Measurements from ENCODE around the gene DPH1.

Gene DPH1

DNA sequence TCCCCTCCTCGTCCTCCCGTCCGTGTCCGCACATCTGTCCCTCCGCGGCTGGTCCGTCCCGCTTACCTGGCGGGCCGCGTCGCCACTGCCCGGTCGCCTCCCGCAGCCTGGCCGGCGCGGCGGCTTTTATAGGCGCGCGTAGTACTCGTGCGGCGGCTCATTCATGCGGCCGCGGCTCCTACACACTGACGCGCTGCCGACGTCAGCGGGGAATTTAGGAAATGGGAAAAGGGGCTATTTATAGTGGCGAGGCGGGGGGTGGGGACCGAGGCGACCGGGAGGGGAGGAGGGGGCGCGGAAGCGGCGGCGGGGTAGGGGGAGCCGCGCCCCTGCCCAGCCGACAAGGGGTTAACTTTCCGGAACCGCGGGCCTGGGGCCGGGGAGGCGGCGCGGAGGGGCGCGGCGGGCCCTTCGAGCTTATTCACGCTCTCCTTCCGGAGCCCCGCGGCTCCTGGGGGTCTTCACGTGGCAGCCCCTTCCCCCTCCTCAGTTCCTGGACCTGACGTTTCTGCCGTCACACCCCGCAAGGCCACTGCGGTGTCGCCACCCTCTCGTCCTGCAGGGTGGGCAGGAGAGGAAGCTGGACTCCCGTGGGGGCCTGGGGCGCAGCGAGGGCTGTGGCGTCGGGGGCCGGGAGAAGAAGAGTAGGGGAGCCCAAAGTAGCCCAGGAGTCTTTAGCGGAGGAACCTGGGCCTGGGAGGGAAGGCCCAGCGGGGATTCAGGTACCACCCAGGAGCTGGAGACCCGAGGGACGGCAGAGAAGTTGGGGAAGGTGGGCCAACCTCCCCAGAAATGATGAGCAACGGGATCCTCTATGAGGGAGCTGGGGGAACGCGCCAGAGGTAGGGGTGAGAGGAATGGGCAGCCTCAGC, 21.3 kb downstream of the DPH1 start:
- DNase-seq = no peak

DNA sequence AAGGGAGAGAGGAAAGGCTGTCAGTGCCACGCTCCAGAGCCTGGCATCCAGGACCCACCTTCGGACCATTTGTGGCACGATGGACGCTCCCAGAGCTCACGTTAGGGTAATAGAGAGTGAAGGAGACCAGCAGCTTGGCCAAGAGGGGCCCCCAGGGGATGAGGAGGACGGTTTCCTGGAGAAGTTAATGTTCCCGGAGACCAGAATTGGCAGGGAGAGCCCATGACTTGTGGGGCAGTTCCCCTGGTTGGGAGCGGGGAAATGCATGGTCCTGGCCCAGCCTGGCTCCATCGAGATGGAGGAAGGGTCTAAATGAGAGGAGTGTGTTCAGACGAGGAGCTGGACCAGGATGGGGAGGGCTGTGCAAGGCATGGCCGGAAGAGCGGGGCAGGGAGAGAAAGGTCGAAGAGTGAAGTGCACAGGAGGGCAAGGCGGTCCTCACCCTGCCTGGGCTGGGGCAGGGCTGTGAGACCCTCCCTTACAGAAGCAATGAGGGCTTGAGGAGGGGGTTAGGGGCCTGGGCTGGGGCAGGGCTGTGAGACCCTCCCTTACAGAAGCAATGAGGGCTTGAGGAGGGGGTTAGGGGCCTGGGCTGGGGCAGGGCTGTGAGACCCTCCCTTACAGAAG, 22.1 kb downstream of the DPH1 start:
- DNase-seq = no peak

DNA sequence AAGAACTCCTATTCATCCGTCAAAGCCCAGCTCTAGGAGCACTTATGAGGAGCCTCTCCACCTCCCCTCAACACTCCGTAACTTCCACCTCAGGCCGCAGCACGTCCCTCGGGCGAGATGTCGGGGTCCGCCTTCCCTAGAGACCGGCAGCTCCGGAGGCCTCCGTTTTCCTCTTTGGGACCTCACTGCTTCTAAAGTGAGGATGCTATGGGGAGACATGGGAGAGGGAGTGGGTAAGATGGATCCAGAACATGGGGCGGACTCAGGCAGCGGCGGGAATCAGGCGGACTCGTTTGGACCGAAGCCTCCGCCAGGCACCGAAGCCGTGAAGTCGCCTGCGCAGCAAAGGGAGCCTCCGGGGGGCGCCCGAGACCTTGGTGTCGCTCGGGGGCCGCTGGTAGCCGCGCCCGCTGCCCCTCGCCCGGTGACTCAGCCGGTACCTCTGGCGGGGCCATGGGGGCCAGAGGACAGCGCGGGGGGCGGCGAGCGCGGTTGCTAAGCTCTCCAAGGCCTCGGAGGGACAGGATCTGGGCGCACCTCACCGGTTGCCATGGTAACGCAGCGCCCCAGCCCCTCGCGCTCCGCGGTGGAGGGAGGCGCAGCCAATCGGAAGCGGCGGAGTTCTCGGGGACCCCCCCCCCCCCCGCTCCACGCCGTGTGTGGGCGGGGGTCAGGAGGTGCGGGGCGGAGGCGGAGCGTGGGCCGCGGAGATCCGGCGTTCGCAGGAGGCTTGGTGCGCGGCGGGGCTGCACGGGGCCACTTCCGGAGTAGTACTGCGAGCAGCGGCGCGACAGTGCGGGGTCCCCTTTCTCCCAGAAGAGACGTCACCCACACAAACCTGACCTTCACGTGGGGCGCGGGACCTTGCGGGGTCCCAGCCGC, 23.7 kb downstream of the DPH1 start:
- no peak for DNase-seq

DNA sequence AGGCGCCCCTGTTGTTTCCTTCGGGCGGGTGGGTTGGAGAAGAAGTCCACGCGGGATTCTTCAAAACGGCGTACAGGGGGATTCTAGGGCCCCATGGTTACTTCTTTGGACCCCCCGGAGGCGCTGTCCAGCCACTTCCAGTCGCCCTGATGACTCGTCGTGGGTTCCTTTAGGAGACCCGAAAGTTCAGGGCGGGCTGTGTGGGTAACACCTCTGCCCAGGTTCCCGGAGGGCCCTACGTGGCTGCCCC, 24.2 kb downstream of the DPH1 start:
- DNase-seq = no peak

- no peak for DNase-seq
Observed at GRCh38 chr17:2054512-2055291, 24.7 kb downstream of the DPH1 start, which contains the start of gene HIC1. TSS of gene HIC1 (plus strand) at chr17:2055103. CDS start at chr17:2056691, 1,588 bp downstream.

GRCh38 chr17:2055292-2056205, 25.6 kb downstream of the DPH1 start:
- no peak for DNase-seq

DNA sequence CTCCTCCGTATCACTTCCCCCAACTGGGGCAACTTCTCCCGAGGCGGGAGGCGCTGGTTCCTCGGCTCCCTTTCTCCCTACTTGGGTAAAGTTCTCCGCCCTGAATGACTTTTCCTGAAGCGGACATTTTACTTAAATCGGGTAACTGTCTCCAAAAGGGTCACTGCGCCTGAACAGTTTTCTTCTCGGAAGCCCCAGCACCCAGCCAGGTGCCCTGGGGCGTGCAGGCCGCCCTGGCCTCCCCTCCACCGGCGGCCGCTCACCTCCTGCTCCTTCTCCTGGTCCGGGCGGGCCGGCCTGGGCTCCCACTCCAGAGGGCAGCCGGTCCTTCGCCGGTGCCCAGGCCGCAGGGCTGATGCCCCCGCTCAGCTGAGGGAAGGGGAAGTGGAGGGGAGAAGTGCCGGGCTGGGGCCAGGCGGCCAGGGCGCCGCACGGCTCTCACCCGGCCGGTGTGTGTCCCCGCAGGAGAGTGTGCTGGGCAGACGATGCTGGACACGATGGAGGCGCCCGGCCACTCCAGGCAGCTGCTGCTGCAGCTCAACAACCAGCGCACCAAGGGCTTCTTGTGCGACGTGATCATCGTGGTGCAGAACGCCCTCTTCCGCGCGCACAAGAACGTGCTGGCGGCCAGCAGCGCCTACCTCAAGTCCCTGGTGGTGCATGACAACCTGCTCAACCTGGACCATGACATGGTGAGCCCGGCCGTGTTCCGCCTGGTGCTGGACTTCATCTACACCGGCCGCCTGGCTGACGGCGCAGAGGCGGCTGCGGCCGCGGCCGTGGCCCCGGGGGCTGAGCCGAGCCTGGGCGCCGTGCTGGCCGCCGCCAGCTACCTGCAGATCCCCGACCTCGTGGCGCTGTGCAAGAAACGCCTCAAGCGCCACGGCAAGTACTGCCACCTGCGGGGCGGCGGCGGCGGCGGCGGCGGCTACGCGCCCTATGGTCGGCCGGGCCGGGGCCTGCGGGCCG, 26.5 kb downstream of the DPH1 start:
- no peak for DNase-seq

DNA sequence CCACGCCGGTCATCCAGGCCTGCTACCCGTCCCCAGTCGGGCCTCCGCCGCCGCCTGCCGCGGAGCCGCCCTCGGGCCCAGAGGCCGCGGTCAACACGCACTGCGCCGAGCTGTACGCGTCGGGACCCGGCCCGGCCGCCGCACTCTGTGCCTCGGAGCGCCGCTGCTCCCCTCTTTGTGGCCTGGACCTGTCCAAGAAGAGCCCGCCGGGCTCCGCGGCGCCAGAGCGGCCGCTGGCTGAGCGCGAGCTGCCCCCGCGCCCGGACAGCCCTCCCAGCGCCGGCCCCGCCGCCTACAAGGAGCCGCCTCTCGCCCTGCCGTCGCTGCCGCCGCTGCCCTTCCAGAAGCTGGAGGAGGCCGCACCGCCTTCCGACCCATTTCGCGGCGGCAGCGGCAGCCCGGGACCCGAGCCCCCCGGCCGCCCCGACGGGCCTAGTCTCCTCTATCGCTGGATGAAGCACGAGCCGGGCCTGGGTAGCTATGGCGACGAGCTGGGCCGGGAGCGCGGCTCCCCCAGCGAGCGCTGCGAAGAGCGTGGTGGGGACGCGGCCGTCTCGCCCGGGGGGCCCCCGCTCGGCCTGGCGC, 27.3 kb downstream of the DPH1 start:
- no peak for DNase-seq

- no peak for DNase-seq
Observed at GRCh38 chr17:2057760-2058585, 28.0 kb downstream of the DPH1 start.

DNA sequence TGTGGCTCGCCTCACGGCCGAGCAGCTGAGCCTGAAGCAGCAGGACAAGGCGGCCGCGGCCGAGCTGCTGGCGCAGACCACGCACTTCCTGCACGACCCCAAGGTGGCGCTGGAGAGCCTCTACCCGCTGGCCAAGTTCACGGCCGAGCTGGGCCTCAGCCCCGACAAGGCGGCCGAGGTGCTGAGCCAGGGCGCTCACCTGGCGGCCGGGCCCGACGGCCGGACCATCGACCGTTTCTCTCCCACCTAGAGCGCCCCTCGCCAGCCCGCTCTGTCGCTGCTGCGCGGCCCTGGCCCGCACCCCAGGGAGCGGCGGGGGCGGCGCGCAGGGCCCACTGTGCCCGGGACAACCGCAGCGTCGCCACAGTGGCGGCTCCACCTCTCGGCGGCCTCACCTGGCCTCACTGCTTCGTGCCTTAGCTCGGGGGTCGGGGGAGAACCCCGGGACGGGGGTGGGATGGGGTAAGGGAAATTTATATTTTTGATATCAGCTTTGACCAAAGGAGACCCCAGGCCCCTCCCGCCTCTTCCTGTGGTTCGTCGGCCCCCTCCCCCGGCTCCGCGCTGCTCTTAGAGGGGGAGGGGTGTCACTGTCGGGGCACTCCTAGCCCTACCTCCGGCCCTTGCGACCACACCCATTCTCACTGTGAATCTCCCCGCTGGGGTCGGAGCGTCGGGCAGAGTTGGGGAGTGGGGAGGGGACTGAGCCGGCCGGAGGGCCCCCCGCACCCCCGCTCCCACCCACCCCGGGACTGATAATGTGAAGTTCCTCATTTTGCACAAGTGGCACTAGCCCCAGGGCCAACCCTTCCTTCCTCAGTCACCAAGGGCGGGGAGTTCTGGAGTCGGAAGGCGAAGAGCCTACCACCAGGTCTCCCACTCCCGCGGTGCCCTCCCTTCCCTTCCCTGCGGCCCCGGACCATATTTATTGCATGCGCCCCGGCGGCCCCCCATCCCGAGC, 28.9 kb downstream of the DPH1 start:
- no peak for DNase-seq

DNA sequence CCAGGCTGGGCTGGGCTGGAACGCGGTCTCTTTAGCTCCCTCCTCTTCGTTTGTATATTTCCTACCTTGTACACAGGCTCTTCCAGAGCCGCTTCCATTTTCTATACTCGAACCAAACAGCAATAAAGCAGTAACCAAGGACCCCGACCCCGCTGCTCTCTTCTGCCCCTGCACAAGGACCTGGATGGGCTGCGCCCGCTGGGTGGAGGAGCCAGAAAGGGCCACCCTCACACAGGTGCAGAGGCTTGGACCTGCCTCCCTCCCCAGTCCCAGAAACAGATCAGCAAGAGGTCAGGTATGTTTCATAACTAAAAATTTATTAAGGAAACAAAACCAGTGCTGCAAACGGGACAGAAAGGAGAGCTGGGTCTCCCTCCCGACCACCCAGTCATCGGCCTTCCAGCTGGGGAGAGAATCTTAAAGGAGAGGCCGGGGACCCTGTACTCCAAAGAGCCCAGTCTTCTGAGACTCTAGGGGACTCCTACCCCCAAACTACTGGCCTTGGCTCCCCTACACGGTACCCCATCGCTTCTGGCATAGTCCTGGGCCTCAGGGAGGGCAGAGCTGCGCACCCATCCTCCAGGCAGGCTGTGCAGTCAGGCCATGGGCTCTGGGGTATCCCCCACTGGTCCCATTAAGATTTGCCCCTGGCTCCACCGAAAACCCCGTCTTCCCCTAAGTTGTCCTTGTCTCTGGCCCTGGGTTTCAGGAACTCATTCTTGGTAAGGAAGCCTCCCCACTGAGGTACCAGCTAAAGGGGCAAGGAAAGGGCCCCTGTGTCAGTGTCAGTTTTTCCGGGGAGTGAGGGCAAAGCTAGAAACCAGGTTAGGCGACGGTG, 29.8 kb downstream of the DPH1 start:
- DNase-seq = no peak

DNA sequence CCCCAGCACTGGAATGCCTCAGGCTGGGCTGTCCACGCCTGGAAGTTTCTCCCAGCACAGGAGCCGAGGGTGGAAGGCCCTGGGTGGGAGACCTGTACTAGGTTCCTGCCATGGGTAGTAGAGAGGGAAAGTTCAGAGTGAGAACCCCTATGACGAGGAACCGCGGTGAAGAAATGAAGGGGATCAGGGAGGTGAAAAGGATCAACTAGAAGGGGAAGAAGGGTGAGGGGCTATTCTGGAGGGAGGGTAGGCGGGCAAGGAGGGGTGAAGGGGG, 30.4 kb downstream of the DPH1 start:
- DNase-seq = no peak

DNA sequence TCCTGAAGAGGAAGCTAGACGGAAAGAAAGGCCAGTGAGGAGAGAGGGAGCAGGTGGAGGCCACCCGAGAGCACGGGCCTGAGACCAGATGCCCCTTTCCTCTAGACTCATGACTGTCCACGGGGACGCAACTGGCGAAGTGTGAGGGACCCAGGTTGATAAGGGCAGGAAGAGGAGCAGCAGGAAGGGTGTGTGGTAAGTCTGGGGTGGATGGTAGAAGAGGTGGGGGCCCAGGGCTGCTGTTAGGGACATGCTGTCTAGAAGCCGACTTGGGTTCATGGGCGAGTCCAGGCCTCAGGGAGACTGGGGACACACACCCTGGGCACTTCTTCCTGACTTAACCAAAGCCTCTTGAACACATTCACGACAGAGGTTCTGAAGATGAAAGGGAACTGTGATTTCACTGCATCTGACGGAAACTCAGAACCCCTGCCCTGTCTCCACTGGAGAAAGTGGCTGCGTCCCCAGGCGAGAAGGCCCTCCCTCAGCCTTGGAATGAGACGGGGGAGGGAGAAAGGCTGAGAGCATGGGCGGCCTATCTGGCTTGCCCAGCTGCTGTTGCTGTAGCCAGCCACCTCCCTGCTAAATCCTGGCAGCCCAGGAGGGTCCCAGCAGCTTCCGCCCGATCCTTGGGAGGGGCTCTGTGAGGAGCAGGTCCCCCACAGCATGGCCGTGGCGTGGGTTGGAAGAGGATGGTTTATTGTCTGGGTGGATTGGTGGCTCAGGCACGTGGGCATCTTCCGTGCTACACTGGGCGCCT, 30.9 kb downstream of the DPH1 start:
- no peak for DNase-seq

GRCh38 chr17:2061441-2061958, 31.5 kb downstream of the DPH1 start:
- no peak for DNase-seq

GRCh38 chr17:2062571-2063183, 32.7 kb downstream of the DPH1 start:
- no peak for DNase-seq
